ENCODE measurements around the gene ATXN10. TPM values are rescaled to one million over a fixed set of nuclear protein-coding genes. Genes with fewer than 3 reads are reported as not detected.

The ATXN10 gene
- total and polyA plus RNA-seq, 2 of the 13 experiments (the other 11 are each of a cell fraction or from before 2014, with no cell fraction given) = 60.1 to 194 TPM

- TF ChIP-seq PLSCR1 (CRISPR knock-in tag; IDR thresholded peaks at IDR 0.05; ENCODE audit: borderline replicate concordance) = no peak
- no peak for TF ChIP-seq JDP2 (CRISPR knock-in tag; IDR thresholded peaks at IDR 0.05; ENCODE audit: borderline replicate concordance)
- no peak for TF ChIP-seq TCF7 (IDR thresholded peaks at IDR 0.05; ENCODE audit: low read depth)
- TF ChIP-seq ATAD3A (CRISPR knock-in tag; IDR thresholded peaks at IDR 0.05) = no peak
- TF ChIP-seq CREB3 (CRISPR knock-in tag; IDR thresholded peaks at IDR 0.05) = no peak
- no peak for TF ChIP-seq E2F2 (CRISPR knock-in tag; IDR thresholded peaks at IDR 0.05; ENCODE audit: borderline replicate concordance)
- TF ChIP-seq ZNF547 (CRISPR knock-in tag; IDR thresholded peaks at IDR 0.05) = no peak
- TF ChIP-seq HNF4A (CRISPR knock-in tag; IDR thresholded peaks at IDR 0.05) = no peak
- TF ChIP-seq THRA (CRISPR knock-in tag; IDR thresholded peaks at IDR 0.05; ENCODE audit: borderline replicate concordance) = peak; percentile 34; the same call in 1 of the 2 replicates
- no peak for TF ChIP-seq ZNF564 (CRISPR knock-in tag; IDR thresholded peaks at IDR 0.05)
- no peak for TF ChIP-seq SMAD9 (CRISPR knock-in tag; IDR thresholded peaks at IDR 0.05)
- TF ChIP-seq NAIF1 (CRISPR knock-in tag; IDR thresholded peaks at IDR 0.05; ENCODE audit: borderline replicate concordance) = no peak
- no peak for TF ChIP-seq ZNF513 (CRISPR knock-in tag; conservative IDR thresholded peaks at IDR 0.05)
- no peak for TF ChIP-seq ZNF589 (CRISPR knock-in tag; conservative IDR thresholded peaks at IDR 0.05)
- peak; percentile 35; the same call in 1 of the 2 replicates for TF ChIP-seq ZNF770 (CRISPR knock-in tag; IDR thresholded peaks at IDR 0.05)
- peak; percentile 29; the same call in 1 of the 2 replicates for TF ChIP-seq TAF1 (CRISPR knock-in tag; IDR thresholded peaks at IDR 0.05)
- no peak for TF ChIP-seq ZSCAN29 (CRISPR knock-in tag; conservative IDR thresholded peaks at IDR 0.05)
Observed at GRCh38 chr22:45638834-45639746, 32.5 kb upstream of the ATXN10 start (continued).

All from HepG2 (cell line).